ENCODE data around the gene SYT5. TPM values are rescaled to one million over a fixed set of nuclear protein-coding genes. Genes with fewer than 3 reads are reported as not detected.

Gene SYT5
- total and polyA plus RNA-seq, 9 donors = 0.08 to 2.3 (median 0.46) TPM; not detected in 5

- no peak for DNase-seq
- no peak overlapping the region for H3K4me3 ChIP-seq
- no peak overlapping the region for H3K27ac ChIP-seq
- H3K27me3 ChIP-seq = peaks cover 5% of the 10 kb centered on the region
- H3K36me3 ChIP-seq = no peaks in the 10 kb centered on the region
- no peaks in the 10 kb centered on the region for H3K9me3 ChIP-seq
- WGBS, 3 donors = 71 to 72% (median 71%) methylated on average over 20 of the region's 20 CpGs
- intact Hi-C loops (cut with DNase I) = no loop called here
- no peak for TF ChIP-seq EP300 (IDR thresholded peaks at IDR 0.05)
- no peak for TF ChIP-seq CTCF (IDR thresholded peaks at IDR 0.05)
- TF ChIP-seq POLR2A (IDR thresholded peaks at IDR 0.05) = no peak
- H3K4me1 ChIP-seq (ENCODE audit: insufficient read depth) = peaks cover 9% of the 10 kb centered on the region
These were observed 1.7 kb upstream of the SYT5 start for GRCh38 chr19:55181740-55182139.

GRCh38 chr19:55178781-55179599 is 1.1 kb downstream of the SYT5 start:
- intact Hi-C loops (cut with DNase I) = no loop called here
- H3K27ac ChIP-seq = no peak overlapping the region
- 2 to 3% (median 3%) methylated on average over 54 to 61 of the region's 61 CpGs for WGBS, 3 donors
- DNase-seq = peak; percentile 36 to 73 (median 55)
- H3K36me3 ChIP-seq = no peaks in the 10 kb centered on the region
- H3K9me3 ChIP-seq = no peaks in the 10 kb centered on the region
- no peak overlapping the region for H3K4me3 ChIP-seq
- no peak for TF ChIP-seq EP300 (IDR thresholded peaks at IDR 0.05)
- TF ChIP-seq CTCF (IDR thresholded peaks at IDR 0.05) = no peak
- no peak for TF ChIP-seq POLR2A (IDR thresholded peaks at IDR 0.05)
- H3K4me1 ChIP-seq (ENCODE audit: insufficient read depth) = peaks cover 10% of the 10 kb centered on the region
- peaks cover 5% of the 10 kb centered on the region for H3K27me3 ChIP-seq

- DNase-seq = no peak
- WGBS, 3 donors = 21 to 35% (median 31%) methylated on average over 2 of the region's 2 CpGs
- TF ChIP-seq POLR2A (IDR thresholded peaks at IDR 0.05) (no peak), CTCF (IDR thresholded peaks at IDR 0.05) (no peak), EP300 (IDR thresholded peaks at IDR 0.05) (no peak)
- no peak overlapping the region for H3K4me3 ChIP-seq
- H3K4me1 ChIP-seq (ENCODE audit: insufficient read depth) = peaks cover 10% of the 10 kb centered on the region
- H3K36me3 ChIP-seq = no peaks in the 10 kb centered on the region
- peaks cover 5% of the 10 kb centered on the region for H3K27me3 ChIP-seq
- intact Hi-C loops (cut with DNase I) = no loop called here
- no peak overlapping the region for H3K27ac ChIP-seq
- H3K9me3 ChIP-seq = no peaks in the 10 kb centered on the region
These were observed 4.0 kb downstream of the SYT5 start for GRCh38 chr19:55176076-55176475.

GRCh38 chr19:55175117-55175867 is 4.8 kb downstream of the SYT5 start:
- H3K36me3 ChIP-seq = no peaks in the 10 kb centered on the region
- peaks cover 5% of the 10 kb centered on the region for H3K27me3 ChIP-seq
- no peak overlapping the region for H3K4me3 ChIP-seq
- WGBS, 3 donors = 41 to 65% (median 46%) methylated on average over 42 to 43 of the region's 43 CpGs
- no peak overlapping the region for H3K27ac ChIP-seq
- TF ChIP-seq CTCF (IDR thresholded peaks at IDR 0.05) = no peak
- TF ChIP-seq EP300 (IDR thresholded peaks at IDR 0.05) = no peak
- no peak for TF ChIP-seq POLR2A (IDR thresholded peaks at IDR 0.05)
- intact Hi-C loops (cut with DNase I) = no loop called here
- DNase-seq = no peak
- H3K9me3 ChIP-seq = no peaks in the 10 kb centered on the region
- peaks cover 10% of the 10 kb centered on the region for H3K4me1 ChIP-seq (ENCODE audit: insufficient read depth)
